Stimulated activated naive B cell treated with anti-CD40 and anti-IgM and Interleukin-4, amounts not matched to agents 10 μg/mL and 1 μg/mL and 100 μg/mL, for 72 hours (primary cell): ENCODE data around the gene SLIT2.

Experiments used
- ATAC-seq, 2 donors: fragments of 150-1000 bp; cut with Tn5 transposase; replicated peaks; 2 replicates each; pipeline ENCODE4 v1.10.0; 2021; ENCODE audit warnings: moderate library complexity in 1 of 2
- DNase-seq: peaks from one replicate; pipeline ENCODE4 v3.0.0; 2021
- H3K27ac Mint-ChIP-seq: one replicate; pipeline ENCODE4 v1.8.0; 2022; ENCODE audit warnings: mild to moderate bottlenecking, mixed read lengths
- H3K27me3 Mint-ChIP-seq, 2 donors: one replicate each; pipeline ENCODE4 v1.8.0; 2022; ENCODE audit warnings: mixed read lengths in 2 of 2
- H3K36me3 Mint-ChIP-seq, 2 donors: one replicate each; pipeline ENCODE4 v1.8.0; 2022; ENCODE audit warnings: mixed read lengths in 2 of 2, mild to moderate bottlenecking in 1 of 2
- H3K4me1 Mint-ChIP-seq, 2 donors: one replicate each; pipeline ENCODE4 v1.8.0; 2022; ENCODE audit warnings: mixed read lengths in 2 of 2, mild to moderate bottlenecking in 1 of 2
- H3K4me3 Mint-ChIP-seq, 2 donors: one replicate each; pipeline ENCODE4 v1.8.0; 2022; ENCODE audit warnings: mild to moderate bottlenecking in 2 of 2, mixed read lengths in 2 of 2, moderate library complexity in 1 of 2
- H3K9me3 Mint-ChIP-seq, 2 donors: one replicate each; pipeline ENCODE4 v1.8.0; 2022; ENCODE audit warnings: mixed read lengths in 2 of 2, mild to moderate bottlenecking in 1 of 2

Gene SLIT2

GRCh38 chr4:20255251-20255586, 3.5 kb downstream of the SLIT2 start:
- ATAC-seq: no peak
- Mint-ChIP-seq H3K36me3 (no peaks in the 10 kb centered on the region), H3K27ac (no peak overlapping the region), H3K4me3 (no peak overlapping the region), H3K9me3 (no peaks in the 10 kb centered on the region), H3K27me3 (peaks cover 49 to 57% of the 10 kb centered on the region in 2 donors), H3K4me1 (peaks cover 12 to 40% of the 10 kb centered on the region in 2 donors)
- no peak for DNase-seq

GRCh38 chr4:20255823-20256222, 4.1 kb downstream of the SLIT2 start:
- ATAC-seq (no peak), DNase-seq (no peak)
- H3K4me1 Mint-ChIP-seq: peaks cover 12 to 40% of the 10 kb centered on the region in 2 donors
- H3K36me3 Mint-ChIP-seq: no peaks in the 10 kb centered on the region
- no peaks in the 10 kb centered on the region for H3K9me3 Mint-ChIP-seq
- H3K27me3 Mint-ChIP-seq: peaks cover 46 to 51% of the 10 kb centered on the region in 2 donors
- H3K27ac Mint-ChIP-seq: no peak overlapping the region
- H3K4me3 Mint-ChIP-seq: no peak overlapping the region

- peaks cover 41 to 45% of the 10 kb centered on the region in 2 donors for H3K27me3 Mint-ChIP-seq
- DNase-seq (no peak), ATAC-seq (no peak)
- no peak overlapping the region for H3K27ac Mint-ChIP-seq
- no peaks in the 10 kb centered on the region for H3K36me3 Mint-ChIP-seq
- peaks cover 11 to 38% of the 10 kb centered on the region in 2 donors for H3K4me1 Mint-ChIP-seq
- H3K4me3 Mint-ChIP-seq: no peak overlapping the region
- H3K9me3 Mint-ChIP-seq: no peaks in the 10 kb centered on the region
These were observed 4.7 kb downstream of the SLIT2 start for GRCh38 chr4:20256381-20256881.

- DNase-seq (no peak), ATAC-seq (no peak)
- Mint-ChIP-seq H3K27ac (no peak overlapping the region), H3K36me3 (no peaks in the 10 kb centered on the region), H3K9me3 (no peaks in the 10 kb centered on the region), H3K27me3 (peaks cover 12 to 15% of the 10 kb centered on the region in 2 donors), H3K4me1 (peaks cover 1 to 7% of the 10 kb centered on the region in 2 donors), H3K4me3 (no peak overlapping the region)
These were observed 8.0 kb downstream of the SLIT2 start for GRCh38 chr4:20259707-20260106.

- H3K4me3 Mint-ChIP-seq: no peak overlapping the region
- no peaks in the 10 kb centered on the region for H3K4me1 Mint-ChIP-seq
- H3K9me3 Mint-ChIP-seq: no peaks in the 10 kb centered on the region
- DNase-seq (no peak), ATAC-seq (no peak)
- H3K36me3 Mint-ChIP-seq: no peaks in the 10 kb centered on the region
- H3K27me3 Mint-ChIP-seq: peaks cover under 1 to 7% of the 10 kb centered on the region in 2 donors
- no peak overlapping the region for H3K27ac Mint-ChIP-seq
These were observed 9.1 kb downstream of the SLIT2 start for GRCh38 chr4:20260821-20261220.

GRCh38 chr4:20262221-20262620, 10.5 kb downstream of the SLIT2 start:
- H3K4me1 Mint-ChIP-seq: no peaks in the 10 kb centered on the region
- ATAC-seq: no peak
- no peak overlapping the region for H3K4me3 Mint-ChIP-seq
- no peak for DNase-seq
- H3K27me3 Mint-ChIP-seq: peaks cover 0 to 7% of the 10 kb centered on the region in 2 donors
- no peaks in the 10 kb centered on the region for H3K9me3 Mint-ChIP-seq
- H3K36me3 Mint-ChIP-seq: no peaks in the 10 kb centered on the region
- no peak overlapping the region for H3K27ac Mint-ChIP-seq

- Mint-ChIP-seq H3K27ac (no peak overlapping the region), H3K9me3 (no peaks in the 10 kb centered on the region), H3K4me3 (no peak overlapping the region), H3K27me3 (peaks cover 0 to 4% of the 10 kb centered on the region in 2 donors), H3K36me3 (no peaks in the 10 kb centered on the region), H3K4me1 (no peaks in the 10 kb centered on the region)
- ATAC-seq (no peak), DNase-seq (no peak)
These were observed 13.0 kb downstream of the SLIT2 start for GRCh38 chr4:20264688-20265087.

GRCh38 chr4:20265726-20266125, 14.0 kb downstream of the SLIT2 start:
- Mint-ChIP-seq H3K27me3 (peaks cover 0 to 3% of the 10 kb centered on the region in 2 donors), H3K36me3 (no peaks in the 10 kb centered on the region), H3K4me1 (no peaks in the 10 kb centered on the region), H3K9me3 (no peaks in the 10 kb centered on the region), H3K4me3 (no peak overlapping the region), H3K27ac (no peak overlapping the region)
- ATAC-seq: no peak
- no peak for DNase-seq

- DNase-seq (no peak), ATAC-seq (no peak)
- Mint-ChIP-seq H3K36me3 (no peaks in the 10 kb centered on the region), H3K4me3 (no peak overlapping the region), H3K4me1 (no peaks in the 10 kb centered on the region), H3K9me3 (no peaks in the 10 kb centered on the region), H3K27me3 (no peaks in the 10 kb centered on the region), H3K27ac (no peak overlapping the region)
These were observed 14.7 kb downstream of the SLIT2 start for GRCh38 chr4:20266215-20267082.

- no peaks in the 10 kb centered on the region for H3K27me3 Mint-ChIP-seq
- no peak for ATAC-seq
- no peak overlapping the region for H3K27ac Mint-ChIP-seq
- no peaks in the 10 kb centered on the region for H3K36me3 Mint-ChIP-seq
- no peaks in the 10 kb centered on the region for H3K9me3 Mint-ChIP-seq
- no peak for DNase-seq
- H3K4me3 Mint-ChIP-seq: no peak overlapping the region
- H3K4me1 Mint-ChIP-seq: no peaks in the 10 kb centered on the region
These were observed 16.3 kb downstream of the SLIT2 start for GRCh38 chr4:20268028-20268427.

- DNase-seq (no peak), ATAC-seq (no peak)
- no peaks in the 10 kb centered on the region for H3K36me3 Mint-ChIP-seq
These were observed 17.6 kb downstream of the SLIT2 start for GRCh38 chr4:20269320-20269719.

GRCh38 chr4:20271950-20272349, 20.2 kb downstream of the SLIT2 start:
- H3K4me3 Mint-ChIP-seq: no peak overlapping the region
- no peaks in the 10 kb centered on the region for H3K27me3 Mint-ChIP-seq
- DNase-seq (no peak), ATAC-seq (no peak)
- H3K9me3 Mint-ChIP-seq: no peaks in the 10 kb centered on the region
- H3K36me3 Mint-ChIP-seq: no peaks in the 10 kb centered on the region
- no peaks in the 10 kb centered on the region for H3K4me1 Mint-ChIP-seq
- H3K27ac Mint-ChIP-seq: no peak overlapping the region

More at GRCh38 chr4:20269320-20269719, 17.6 kb downstream of the SLIT2 start:
- Mint-ChIP-seq H3K27me3 (no peaks in the 10 kb centered on the region), H3K4me3 (no peak overlapping the region), H3K27ac (no peak overlapping the region), H3K9me3 (no peaks in the 10 kb centered on the region), H3K4me1 (no peaks in the 10 kb centered on the region)

- Mint-ChIP-seq H3K27ac (no peak overlapping the region), H3K4me1 (no peaks in the 10 kb centered on the region), H3K4me3 (no peak overlapping the region), H3K27me3 (no peaks in the 10 kb centered on the region), H3K36me3 (no peaks in the 10 kb centered on the region), H3K9me3 (no peaks in the 10 kb centered on the region)
- ATAC-seq (no peak), DNase-seq (no peak)
These were observed 20.7 kb downstream of the SLIT2 start for GRCh38 chr4:20272411-20272872.

GRCh38 chr4:20273793-20274192, 22.1 kb downstream of the SLIT2 start:
- ATAC-seq (no peak), DNase-seq (no peak)
- Mint-ChIP-seq H3K4me3 (no peak overlapping the region), H3K4me1 (no peaks in the 10 kb centered on the region), H3K27ac (no peak overlapping the region), H3K9me3 (no peaks in the 10 kb centered on the region), H3K27me3 (no peaks in the 10 kb centered on the region), H3K36me3 (no peaks in the 10 kb centered on the region)

GRCh38 chr4:20276848-20277247, 25.1 kb downstream of the SLIT2 start:
- ATAC-seq: no peak
- no peaks in the 10 kb centered on the region for H3K27me3 Mint-ChIP-seq
- H3K4me3 Mint-ChIP-seq: no peak overlapping the region
- no peaks in the 10 kb centered on the region for H3K9me3 Mint-ChIP-seq
- no peaks in the 10 kb centered on the region for H3K4me1 Mint-ChIP-seq
- no peak overlapping the region for H3K27ac Mint-ChIP-seq
- no peaks in the 10 kb centered on the region for H3K36me3 Mint-ChIP-seq
- no peak for DNase-seq
